A673 (cell line): Measurements from ENCODE around the gene TDRD3.

Experiments used
- CTCF ChIP-seq: fragments of 300-800, 200-600 bp; sonication (generic); conservative IDR thresholded peaks from 2 replicates; pipeline ENCODE4 v1.5.1; 2017; ENCODE audit warnings: low read depth, mild to moderate bottlenecking, antibody characterized with exemption, low read length, moderate library complexity, mixed read lengths
- EZH2 ChIP-seq: fragments of 200-600 bp; sonication (generic); IDR thresholded peaks from 2 replicates; pipeline ENCODE4 v1.6.1; 2017; ENCODE audit warnings: borderline replicate concordance, low read depth, mild to moderate bottlenecking, mixed read lengths, antibody characterized with exemption, low read length; ENCODE audit not compliant: poor library complexity, severe bottlenecking

DNA sequence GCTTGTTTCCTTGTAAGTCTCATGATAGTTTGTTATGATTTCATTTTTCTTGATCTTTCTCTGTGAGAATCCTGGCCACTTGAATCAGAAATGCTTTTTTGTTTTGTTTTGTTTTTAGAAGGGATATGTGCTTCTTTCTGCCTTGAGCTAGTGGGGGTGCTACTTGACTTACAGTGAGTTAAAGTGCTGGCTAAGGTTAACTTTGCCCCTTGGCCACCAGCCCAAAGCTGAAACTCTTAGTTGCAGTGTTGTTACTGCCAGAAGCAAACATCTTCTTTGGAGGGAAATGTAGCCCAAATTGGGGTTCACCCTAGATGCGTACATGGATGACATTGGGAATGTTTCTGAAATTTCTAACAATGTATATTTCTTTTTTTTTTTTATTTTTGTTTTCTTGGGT, 57.4 kb downstream of the TDRD3 start:
- TF ChIP-seq CTCF (no peak), EZH2 (no peak)
